OCI-LY7 (cell line): Measurements from ENCODE around the gene PAAF1. TPM values are rescaled to one million over a fixed set of nuclear protein-coding genes. Genes with fewer than 3 reads are reported as not detected.

ENCODE experiments used
- BruUV-seq: library from RNA; stranded (reverse); fragments of 400-500 nt; replicated peaks from 2 replicates; lab custom pipeline; 2021; lab: Mats Ljungman, UMichigan
- CTCF ChIA-PET: fragments of 300-600 bp; sonication (Branson Sonifier 250); formaldehyde crosslinking; loops from one replicate; lab custom pipeline; 2022; ENCODE audit warnings: antibody characterized with exemption; ENCODE audit not compliant: unreplicated experiment; lab: Charles Lee
- POLR2A ChIA-PET: fragments of 300-600 bp; sonication (Branson Sonifier 250); formaldehyde crosslinking; loops from one replicate; lab custom pipeline; 2022; ENCODE audit warnings: antibody characterized with exemption; lab: Charles Lee
- DNase-seq: peaks from one replicate; pipeline ENCODE4 v3.0.0-alpha.2; 2015; ENCODE audit warnings: low spot score
- H2AFZ ChIP-seq: fragments of 200-600 bp; sonication (generic), shearing (Covaris generic); 2 replicates; pipeline ENCODE4 v1.6.1; 2014; ENCODE audit warnings: mild to moderate bottlenecking, antibody characterized with exemption, low read length, moderate library complexity
- H3K27ac ChIP-seq: fragments of 200-600 bp; sonication (generic); 2 replicates; pipeline ENCODE4 v1.5.1; 2014; ENCODE audit warnings: mixed run types, low read depth, mild to moderate bottlenecking, moderate library complexity, low read length, inconsistent platforms; ENCODE audit not compliant: poor library complexity, severe bottlenecking
- H3K36me3 ChIP-seq: fragments of 200-600 bp; sonication (generic); 2 replicates; pipeline ENCODE4 v1.6.1; 2014; ENCODE audit warnings: mild to moderate bottlenecking, antibody characterized with exemption, low read length, moderate library complexity, mixed read lengths; ENCODE audit not compliant: insufficient read depth
- H3K4me1 ChIP-seq: fragments of 200-600 bp; sonication (generic); 2 replicates; pipeline ENCODE4 v1.5.1; 2014; ENCODE audit warnings: mild to moderate bottlenecking, low read length; ENCODE audit not compliant: insufficient read depth, poor library complexity, severe bottlenecking
- H3K4me2 ChIP-seq: fragments of 200-600 bp; sonication (generic); 2 replicates; pipeline ENCODE4 v1.6.1; 2014; ENCODE audit warnings: mild to moderate bottlenecking, low read length
- H3K4me3 ChIP-seq: fragments of 200-600 bp; sonication (generic); 2 replicates; pipeline ENCODE4 v1.5.1; 2014; ENCODE audit warnings: mild to moderate bottlenecking, low read depth, low read length; ENCODE audit not compliant: poor library complexity, severe bottlenecking
- H3K79me2 ChIP-seq: fragments of 200-600 bp; sonication (generic); 2 replicates; pipeline ENCODE4 v1.6.1; 2016; ENCODE audit warnings: low read depth, mild to moderate bottlenecking, low read length, moderate library complexity, mixed read lengths; ENCODE audit not compliant: insufficient read depth
- H3K9me2 ChIP-seq: fragments of 200-600 bp; sonication (generic); 2 replicates; pipeline ENCODE4 v1.6.1; 2016; ENCODE audit warnings: mild to moderate bottlenecking, low read length, mixed read lengths; ENCODE audit not compliant: insufficient read depth
- H3K9me3 ChIP-seq: fragments of 200-600 bp; sonication (generic); 2 replicates; pipeline ENCODE4 v1.6.1; 2014; ENCODE audit warnings: mild to moderate bottlenecking, mixed run types, low read length, mixed read lengths
- H4K20me1 ChIP-seq: fragments of 200-600 bp; sonication (generic); 2 replicates; pipeline ENCODE4 v1.6.1; 2014; ENCODE audit warnings: mild to moderate bottlenecking, antibody characterized with exemption, low read length, moderate library complexity, mixed read lengths; ENCODE audit not compliant: insufficient read depth
- EZH2phosphoT487 ChIP-seq: fragments of 200-600 bp; sonication (generic); IDR thresholded peaks from 2 replicates; pipeline ENCODE4 v1.6.1; 2018; ENCODE audit warnings: low read depth, borderline replicate concordance, mild to moderate bottlenecking, mixed run types, antibody characterized with exemption, low read length, moderate library complexity, mixed read lengths
- intact Hi-C: fragments of 100-400 bp; cut with micrococcal nuclease; formaldehyde crosslinking; loops from one replicate; pipeline ENCODE4 v1.10.0; 2022; ENCODE audit not compliant: unreplicated experiment
- total RNA-seq, 2 experiments: library from RNA; depleted of rRNA in 1 of 2; stranded (reverse); fragments of >200 nt in 1 of 2; shearing (Covaris generic) in 1 of 2; gene quantifications; 2 replicates each; pipeline ENCODE4 v1.2.3, GENCODE V29; 2014 to 2022
- TF ChIP-seq, protein P1 (sequence below): fragments of 200-600 bp; sonication (generic); conservative IDR thresholded peaks from 2 replicates; pipeline ENCODE4 v1.5.1; 2014; ENCODE audit warnings: mild to moderate bottlenecking, antibody characterized with exemption, low read length, moderate library complexity, mixed read lengths

Gene PAAF1
- total RNA-seq, 2 experiments from 2014 or later: 11.2 to 35.0 TPM

DNA sequence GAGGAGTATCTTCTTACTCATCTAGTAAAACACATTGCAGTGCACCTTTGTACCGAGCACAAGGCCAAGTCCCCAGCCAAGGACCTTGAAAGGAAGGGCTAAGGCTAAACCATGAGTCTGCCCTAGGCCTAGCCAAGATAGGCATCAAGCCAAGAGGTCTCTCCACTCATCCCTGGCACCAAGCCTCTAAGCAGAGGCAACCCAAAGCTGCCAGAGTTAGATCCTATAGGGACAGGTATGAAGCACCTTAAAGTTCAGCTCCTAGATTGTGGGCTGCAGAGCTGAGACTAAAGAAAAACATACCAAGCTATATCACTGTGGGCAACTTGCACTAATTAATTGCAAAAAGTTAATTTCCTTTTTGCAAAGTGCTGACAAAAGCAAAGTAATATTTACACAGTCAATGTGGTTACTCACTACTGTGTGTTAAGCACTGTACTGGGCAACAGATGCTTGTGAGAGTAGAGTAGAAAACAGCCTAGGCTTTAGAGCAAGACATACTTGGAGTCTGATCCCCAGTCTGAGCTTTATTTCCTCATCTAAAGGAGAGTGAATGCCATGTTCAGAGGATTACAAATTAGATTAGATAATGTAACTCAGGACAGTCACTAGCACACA is 7.4 kb upstream of the PAAF1 start:
- ChIA-PET CTCF (no interaction called here), POLR2A (interaction anchor here (0.7 to 0.9 kb wide), 2 partner anchors 9 to 16 kb away, joined by 3 read pairs; no protein-coding TSS in a partner anchor)
- no peaks in the 10 kb centered on the region for H3K4me1 ChIP-seq
- H3K36me3 ChIP-seq: peaks cover 81% of the 10 kb centered on the region
- peaks cover 13% of the 10 kb centered on the region; the same call in 1 of the 2 replicates for H3K79me2 ChIP-seq
- no peak overlapping the region for H3K27ac ChIP-seq
- DNase-seq: no peak
- no peak overlapping the region for H2AFZ ChIP-seq
- TF ChIP-seq EZH2phosphoT487: no peak
- TF ChIP-seq, protein P1, sequence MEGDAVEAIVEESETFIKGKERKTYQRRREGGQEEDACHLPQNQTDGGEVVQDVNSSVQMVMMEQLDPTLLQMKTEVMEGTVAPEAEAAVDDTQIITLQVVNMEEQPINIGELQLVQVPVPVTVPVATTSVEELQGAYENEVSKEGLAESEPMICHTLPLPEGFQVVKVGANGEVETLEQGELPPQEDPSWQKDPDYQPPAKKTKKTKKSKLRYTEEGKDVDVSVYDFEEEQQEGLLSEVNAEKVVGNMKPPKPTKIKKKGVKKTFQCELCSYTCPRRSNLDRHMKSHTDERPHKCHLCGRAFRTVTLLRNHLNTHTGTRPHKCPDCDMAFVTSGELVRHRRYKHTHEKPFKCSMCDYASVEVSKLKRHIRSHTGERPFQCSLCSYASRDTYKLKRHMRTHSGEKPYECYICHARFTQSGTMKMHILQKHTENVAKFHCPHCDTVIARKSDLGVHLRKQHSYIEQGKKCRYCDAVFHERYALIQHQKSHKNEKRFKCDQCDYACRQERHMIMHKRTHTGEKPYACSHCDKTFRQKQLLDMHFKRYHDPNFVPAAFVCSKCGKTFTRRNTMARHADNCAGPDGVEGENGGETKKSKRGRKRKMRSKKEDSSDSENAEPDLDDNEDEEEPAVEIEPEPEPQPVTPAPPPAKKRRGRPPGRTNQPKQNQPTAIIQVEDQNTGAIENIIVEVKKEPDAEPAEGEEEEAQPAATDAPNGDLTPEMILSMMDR: no peak
- BruUV-seq: no TSS peak
- H3K4me3 ChIP-seq: no peak overlapping the region
- H3K9me3 ChIP-seq: no peaks in the 10 kb centered on the region
- intact Hi-C loops: no loop called here
- H4K20me1 ChIP-seq: no peaks in the 10 kb centered on the region
- H3K4me2 ChIP-seq: no peak overlapping the region
- no peaks in the 10 kb centered on the region for H3K9me2 ChIP-seq

GRCh38 chr11:73870261-73870660 is 6.5 kb upstream of the PAAF1 start:
- peaks cover 8% of the 10 kb centered on the region for H3K4me1 ChIP-seq
- intact Hi-C loops: no loop called here
- peaks cover 83% of the 10 kb centered on the region for H3K36me3 ChIP-seq
- no peak for DNase-seq
- H3K79me2 ChIP-seq: peaks cover 21% of the 10 kb centered on the region
- H3K9me2 ChIP-seq: no peaks in the 10 kb centered on the region
- no peak overlapping the region for H3K27ac ChIP-seq
- TF ChIP-seq, protein P1: no peak
- no peak for TF ChIP-seq EZH2phosphoT487
- H3K4me3 ChIP-seq: no peak overlapping the region
- BruUV-seq: no TSS peak
- H3K9me3 ChIP-seq: no peaks in the 10 kb centered on the region
- no peaks in the 10 kb centered on the region for H4K20me1 ChIP-seq
- POLR2A ChIA-PET: interaction anchor here (0.7 to 0.8 kb wide), 2 partner anchors 17 to 110 kb away, joined by 3 read pairs; no protein-coding TSS in a partner anchor
- H2AFZ ChIP-seq: no peak overlapping the region
- no peak overlapping the region for H3K4me2 ChIP-seq
- CTCF ChIA-PET: no interaction called here

GRCh38 chr11:73872749-73873357 is 3.9 kb upstream of the PAAF1 start:
- CTCF ChIA-PET: no interaction called here

More at GRCh38 chr11:73872749-73873357, 3.9 kb upstream of the PAAF1 start:
- POLR2A ChIA-PET: interaction anchor here (0.6 to 1.2 kb wide), 3 partner anchors 20 to 197 kb away, joined by 3 to 5 read pairs (median 4); partner anchors contain the start of gene MRPL48
- Histone ChIP-seq H4K20me1 (no peaks in the 10 kb centered on the region), H3K27ac (no peak overlapping the region), H3K79me2 (peaks cover 42% of the 10 kb centered on the region), H3K9me2 (no peaks in the 10 kb centered on the region), H3K4me1 (peaks cover 18% of the 10 kb centered on the region), H2AFZ (no peak overlapping the region), H3K4me2 (no peak overlapping the region), H3K4me3 (no peak overlapping the region), H3K9me3 (no peaks in the 10 kb centered on the region), H3K36me3 (peaks cover 75% of the 10 kb centered on the region)
- DNase-seq: no peak
- intact Hi-C loops: no loop called here
- BruUV-seq: no TSS peak
- TF ChIP-seq, protein P1: no peak
- TF ChIP-seq EZH2phosphoT487: no peak
